H1 (cell line): ENCODE measurements around the gene TGFBRAP1. TPM values are rescaled to one million over a fixed set of nuclear protein-coding genes. Genes with fewer than 3 reads are reported as not detected.

Experiments used
- GABPA ChIP-seq: IDR thresholded peaks from 2 replicates; pipeline ENCODE4 v1.6.1; 2011; ENCODE audit warnings: mild to moderate bottlenecking, low read length, moderate library complexity, borderline replicate concordance; ENCODE audit not compliant: insufficient read depth
- NANOG ChIP-seq: IDR thresholded peaks from 2 replicates; pipeline ENCODE4 v1.6.1; 2011; ENCODE audit warnings: low read length, low read depth, mild to moderate bottlenecking, inconsistent platforms; ENCODE audit not compliant: insufficient read depth, poor library complexity, severe bottlenecking
- PHF8 ChIP-seq: fragments of 200-600 bp; sonication (generic); conservative IDR thresholded peaks from 2 replicates; pipeline ENCODE4 v1.7.1; 2012; ENCODE audit warnings: low read depth, mild to moderate bottlenecking, inconsistent platforms, low read length, moderate library complexity
- POLR2AphosphoS5 ChIP-seq: IDR thresholded peaks from 2 replicates; pipeline ENCODE4 v1.6.1; 2011; ENCODE audit warnings: low read depth, low read length
- SIRT6 ChIP-seq: IDR thresholded peaks from one replicate; pipeline ENCODE4 v1.7.1; 2012; ENCODE audit warnings: low read length, inconsistent platforms
- SIX5 ChIP-seq: IDR thresholded peaks from 2 replicates; pipeline ENCODE4 v1.6.1; 2011; ENCODE audit warnings: mild to moderate bottlenecking, low read depth, low read length
- polyA plus RNA-seq, 7 experiments: library from polyadenylated mRNA; depleted of rRNA in 3 of 7; stranded (reverse) in 5 of 7; unstranded in 2 of 7; fragments of >200 nt in 5 of 7; fragments of 200-250 nt in 2 of 7; gene quantifications; 1 replicate in 5 of 7; 2 replicates in 1 of 7; 4 replicates in 1 of 7; pipeline versions ENCODE4 v1.2.1 to v1.2.3, GENCODE V29; 2011 to 2013; ENCODE audit warnings: missing spikeins in 2 of 7, mixed read lengths in 2 of 7
- total RNA-seq: library from RNA; stranded (reverse); fragmentation: NEBNext Ultra II Directional; extraction: Animal tissue kit (Norgen Biotek cat#: 25700); gene quantifications from 2 replicates; pipeline ENCODE4 v1.2.1, GENCODE V29; 2021

TGFBRAP1 gene
- total and polyA plus RNA-seq, 2 of the 8 experiments (the other 6 are each of a cell fraction or from before 2014, with no cell fraction given) = 11.2 to 20.2 TPM

DNA sequence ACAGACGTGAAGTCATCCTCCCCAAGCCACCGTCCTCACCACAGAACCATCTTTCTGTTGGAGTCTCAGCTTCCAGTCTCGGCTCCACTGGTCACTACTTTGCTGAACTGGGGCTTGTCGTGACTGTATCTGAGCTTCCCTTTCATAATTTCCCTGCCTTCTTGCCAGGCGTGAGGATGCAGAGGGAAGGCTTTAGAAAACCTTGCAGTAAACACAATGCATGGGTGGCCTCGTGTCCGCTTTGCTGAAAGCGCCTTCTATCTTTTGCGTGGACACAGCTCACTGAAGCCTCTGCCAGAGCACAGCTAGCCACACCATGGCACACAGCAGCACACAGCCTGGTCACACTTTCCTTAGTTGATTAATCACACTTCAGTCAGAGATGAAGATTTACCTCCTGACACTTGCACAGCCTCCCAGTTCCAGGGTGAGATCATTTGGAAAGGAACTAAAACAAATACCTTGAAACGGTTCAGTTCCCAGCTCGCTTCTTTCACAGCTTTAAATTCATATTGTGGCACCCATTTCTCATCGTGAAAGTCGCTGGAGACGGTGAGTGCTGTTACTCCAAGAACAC is 90.8 kb downstream of the TGFBRAP1 start (continued):
- no peak for TF ChIP-seq SIX5
- no peak for TF ChIP-seq GABPA
- TF ChIP-seq PHF8 = no peak
- TF ChIP-seq SIRT6 = no peak
- no peak for TF ChIP-seq POLR2AphosphoS5
- no peak for TF ChIP-seq NANOG
